K562 (cell line): ENCODE data around the gene RNF26. TPM values are rescaled to one million over a fixed set of nuclear protein-coding genes. Genes with fewer than 3 reads are reported as not detected.

ENCODE experiments used
- CBX1 ChIP-seq: sonication (generic); IDR thresholded peaks from 2 replicates; pipeline ENCODE4 v1.6.1; 2016; ENCODE audit warnings: antibody characterized with exemption, low read depth, mild to moderate bottlenecking
- CTCF ChIP-seq, 3 experiments: IDR thresholded peaks in 2 of 3; conservative IDR thresholded peaks in 1 of 3; 2 replicates each; pipeline ENCODE4 v1.5.1; 2011 to 2012; ENCODE audit warnings: low read length in 3 of 3, mild to moderate bottlenecking in 3 of 3, control low read depth in 2 of 3, improper control_type of control experiment in 1 of 3, inconsistent platforms in 1 of 3, low read depth in 1 of 3, mixed read lengths in 1 of 3, moderate library complexity in 1 of 3; ENCODE audit not compliant: insufficient read depth in 2 of 3
- DACH1 ChIP-seq: fragments of 450-650 bp; IDR thresholded peaks from 2 replicates; pipeline ENCODE4 v1.6.1; 2018; ENCODE audit not compliant: partially characterized antibody
- EGR1 ChIP-seq: fragments of 450-650 bp; conservative IDR thresholded peaks from 2 replicates; pipeline ENCODE4 v1.6.1; 2017; ENCODE audit warnings: mild to moderate bottlenecking
- GTF2E2 ChIP-seq: fragments of 200-800 bp; sonication (Bioruptor generic); IDR thresholded peaks from 2 replicates; pipeline ENCODE4 v1.6.1; 2016; ENCODE audit warnings: missing genetic modification characterization, missing compliant biosample characterization
- HES1 ChIP-seq: fragments of 450-650 bp; IDR thresholded peaks from 2 replicates; pipeline ENCODE4 v1.6.1; 2016; ENCODE audit warnings: low read depth, mild to moderate bottlenecking, moderate library complexity
- KDM5B ChIP-seq: fragments of 200-600 bp; sonication (generic); IDR thresholded peaks from 2 replicates; pipeline ENCODE4 v1.6.1; 2012; ENCODE audit warnings: low read depth, mild to moderate bottlenecking, moderate library complexity, low read length, control low read depth, inconsistent platforms; ENCODE audit not compliant: insufficient replicate concordance
- NCOR1 ChIP-seq: fragments of 450-650 bp; IDR thresholded peaks from 2 replicates; pipeline ENCODE4 v1.6.1; 2016; ENCODE audit warnings: mild to moderate bottlenecking, moderate library complexity
- NFIC ChIP-seq: fragments of 450-650 bp; IDR thresholded peaks from 2 replicates; pipeline ENCODE4 v1.6.1; 2017; ENCODE audit warnings: mild to moderate bottlenecking, inconsistent platforms
- NR1H2 ChIP-seq: sonication (generic); formaldehyde crosslinking; IDR thresholded peaks from 2 replicates; pipeline ENCODE4 v1.4.0; 2020; ENCODE audit warnings: mild to moderate bottlenecking, missing genetic modification reagents
- PHF8 ChIP-seq: fragments of 200-600 bp; sonication (generic); IDR thresholded peaks from 2 replicates; pipeline ENCODE4 v1.6.1; 2012; ENCODE audit warnings: mixed run types, mild to moderate bottlenecking, inconsistent platforms, low read length, moderate library complexity, borderline replicate concordance
- POLR2A ChIP-seq: fragments of 450-650 bp; conservative IDR thresholded peaks from 2 replicates; pipeline ENCODE4 v1.6.1; 2016
- POLR2G ChIP-seq: fragments of 200-400 bp; formaldehyde crosslinking; IDR thresholded peaks from 2 replicates; pipeline ENCODE4 v1.6.1; 2017; ENCODE audit warnings: low read depth, mild to moderate bottlenecking, antibody characterized with exemption, low read length, moderate library complexity
- RBM39 ChIP-seq: fragments of 200-400 bp; formaldehyde crosslinking; optimal IDR thresholded peaks from 2 replicates; pipeline ENCODE3; 2018; ENCODE audit warnings: low read depth, low read length
- SMC3 ChIP-seq: conservative IDR thresholded peaks from 2 replicates; pipeline ENCODE4 v1.6.1; 2011; ENCODE audit warnings: low read depth, low read length, improper control_type of control experiment; ENCODE audit not compliant: insufficient read depth
- SP1 ChIP-seq: sonication (generic); formaldehyde crosslinking; IDR thresholded peaks from 2 replicates; pipeline ENCODE4 v1.8.1; 2022; ENCODE audit warnings: mild to moderate bottlenecking, missing genetic modification reagents
- THAP7 ChIP-seq: fragments of 250-450 bp; sonication (Bioruptor Pico); IDR thresholded peaks from 2 replicates; pipeline ENCODE4 v1.5.0; 2021
- ZNF134 ChIP-seq: fragments of 250-450 bp; sonication (Bioruptor Pico); conservative IDR thresholded peaks from 2 replicates; pipeline ENCODE4 v1.4.0; 2020
- ZNF644 ChIP-seq: fragments of 200-800 bp; sonication (Bioruptor generic); IDR thresholded peaks from 2 replicates; pipeline ENCODE4 v1.6.1; 2016; ENCODE audit warnings: low read depth, missing genetic modification characterization, missing compliant biosample characterization
- polyA plus RNA-seq, 8 experiments: library from polyadenylated mRNA; depleted of rRNA in 4 of 8; stranded (reverse) in 5 of 8; unstranded in 3 of 8; fragments of >200 nt; fragmentation: Nextera tagmentation in 2 of 8; fragmentation: Illumina TruSeq in 1 of 8; extraction: Ambion mirVana in 2 of 8; extraction: Trizol in 1 of 8; gene quantifications; 2 replicates each; pipeline versions ENCODE4 v1.2.1 to v1.2.3, GENCODE V29; 2011 to 2014; ENCODE audit warnings: inconsistent platforms in 1 of 8, missing spikeins in 1 of 8
- total RNA-seq, 7 experiments: library from RNA; depleted of rRNA in 6 of 7; stranded (reverse); fragments of >200 nt in 6 of 7; fragmentation: Illumina TruSeq in 2 of 7; extraction: Trizol in 2 of 7; gene quantifications; 2 replicates each; pipeline versions ENCODE4 v1.2.1 to v1.2.3, GENCODE V29; 2011 to 2021; ENCODE audit warnings: low replicate concordance in 1 of 7
- TF ChIP-seq, protein P1 (sequence below): fragments of 250-450 bp; sonication (Bioruptor Pico); IDR thresholded peaks from 2 replicates; pipeline ENCODE4 v1.8.0; 2021; ENCODE audit warnings: borderline replicate concordance, mild to moderate bottlenecking, moderate library complexity; ENCODE audit not compliant: poor library complexity, severe bottlenecking
- TF ChIP-seq, protein P2 (sequence below): fragments of 450-650 bp; IDR thresholded peaks from 2 replicates; pipeline ENCODE4 v1.6.1; 2016; ENCODE audit warnings: mild to moderate bottlenecking
- TF ChIP-seq, protein P3 (sequence below): sonication (generic); formaldehyde crosslinking; IDR thresholded peaks from 2 replicates; pipeline ENCODE4 v1.8.1; 2023; ENCODE audit warnings: mild to moderate bottlenecking, missing genetic modification reagents

Gene RNF26
- total and polyA plus RNA-seq, 9 of the 15 experiments (the other 6 are each of a cell fraction or from before 2014, with no cell fraction given), result 5.3 to 53.6 (median 12.7) TPM

DNA sequence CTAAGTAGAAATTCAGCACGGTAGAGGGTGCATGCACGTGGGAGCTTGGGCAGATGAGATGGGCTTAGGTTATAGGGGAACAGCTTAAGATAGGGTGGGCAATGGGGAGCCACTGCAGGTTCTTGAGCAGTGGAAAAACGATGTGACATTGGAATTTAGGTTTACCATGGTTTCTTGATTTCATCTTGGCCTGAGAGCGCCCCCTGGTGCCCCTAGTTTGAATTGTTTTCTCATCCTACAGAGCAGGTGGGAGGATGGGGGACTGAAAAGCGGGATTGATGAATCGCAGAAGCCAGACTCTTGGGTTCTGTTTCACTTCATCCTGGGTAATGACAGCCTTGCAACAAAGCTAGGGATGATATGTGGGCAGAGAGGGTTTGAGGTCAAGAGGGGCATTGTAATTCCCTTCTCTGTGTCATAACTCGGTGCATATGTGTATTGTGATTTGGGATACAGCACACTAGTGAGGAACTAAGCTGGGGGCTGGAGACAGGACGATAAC lies 10.7 kb upstream of the RNF26 start (continued):
- TF ChIP-seq KDM5B, result no peak
- TF ChIP-seq ZNF644 (tag), result no peak
- no peak for TF ChIP-seq ZNF134 (CRISPR knock-in tag)
- peak; percentile 91; the same call in 1 of the 2 replicates for TF ChIP-seq CBX1
- TF ChIP-seq, protein P1, sequence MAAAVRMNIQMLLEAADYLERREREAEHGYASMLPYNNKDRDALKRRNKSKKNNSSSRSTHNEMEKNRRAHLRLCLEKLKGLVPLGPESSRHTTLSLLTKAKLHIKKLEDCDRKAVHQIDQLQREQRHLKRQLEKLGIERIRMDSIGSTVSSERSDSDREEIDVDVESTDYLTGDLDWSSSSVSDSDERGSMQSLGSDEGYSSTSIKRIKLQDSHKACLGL (CRISPR knock-in tag), result no peak
- TF ChIP-seq GTF2E2 (tag), result no peak
- TF ChIP-seq CTCF (IDR thresholded peaks at IDR 0.05 in 2 of 3, conservative IDR thresholded peaks at IDR 0.05 in 1 of 3; ENCODE audit: insufficient read depth in 2 of 3, low read depth in 1 of 3, low read length in 3 of 3), result peak; percentile 83 to 94 (median 88)
- TF ChIP-seq HES1, result no peak
- TF ChIP-seq NCOR1, result peak; percentile 7; the same call in 1 of the 2 replicates
- TF ChIP-seq THAP7 (CRISPR knock-in tag), result no peak
- peak; percentile 56; the same call in 1 of the 2 replicates for TF ChIP-seq SMC3
- TF ChIP-seq POLR2G, result no peak
- peak; percentile 49 for TF ChIP-seq SP1 (CRISPR knock-in tag)
- TF ChIP-seq POLR2A, result no peak
- TF ChIP-seq RBM39, result peak; percentile 84
- TF ChIP-seq, protein P2, sequence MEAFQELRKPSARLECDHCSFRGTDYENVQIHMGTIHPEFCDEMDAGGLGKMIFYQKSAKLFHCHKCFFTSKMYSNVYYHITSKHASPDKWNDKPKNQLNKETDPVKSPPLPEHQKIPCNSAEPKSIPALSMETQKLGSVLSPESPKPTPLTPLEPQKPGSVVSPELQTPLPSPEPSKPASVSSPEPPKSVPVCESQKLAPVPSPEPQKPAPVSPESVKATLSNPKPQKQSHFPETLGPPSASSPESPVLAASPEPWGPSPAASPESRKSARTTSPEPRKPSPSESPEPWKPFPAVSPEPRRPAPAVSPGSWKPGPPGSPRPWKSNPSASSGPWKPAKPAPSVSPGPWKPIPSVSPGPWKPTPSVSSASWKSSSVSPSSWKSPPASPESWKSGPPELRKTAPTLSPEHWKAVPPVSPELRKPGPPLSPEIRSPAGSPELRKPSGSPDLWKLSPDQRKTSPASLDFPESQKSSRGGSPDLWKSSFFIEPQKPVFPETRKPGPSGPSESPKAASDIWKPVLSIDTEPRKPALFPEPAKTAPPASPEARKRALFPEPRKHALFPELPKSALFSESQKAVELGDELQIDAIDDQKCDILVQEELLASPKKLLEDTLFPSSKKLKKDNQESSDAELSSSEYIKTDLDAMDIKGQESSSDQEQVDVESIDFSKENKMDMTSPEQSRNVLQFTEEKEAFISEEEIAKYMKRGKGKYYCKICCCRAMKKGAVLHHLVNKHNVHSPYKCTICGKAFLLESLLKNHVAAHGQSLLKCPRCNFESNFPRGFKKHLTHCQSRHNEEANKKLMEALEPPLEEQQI, result 0 out of 2 replicates have a peak, but pooled peaks have one; percentile 49
- TF ChIP-seq, protein P3, sequence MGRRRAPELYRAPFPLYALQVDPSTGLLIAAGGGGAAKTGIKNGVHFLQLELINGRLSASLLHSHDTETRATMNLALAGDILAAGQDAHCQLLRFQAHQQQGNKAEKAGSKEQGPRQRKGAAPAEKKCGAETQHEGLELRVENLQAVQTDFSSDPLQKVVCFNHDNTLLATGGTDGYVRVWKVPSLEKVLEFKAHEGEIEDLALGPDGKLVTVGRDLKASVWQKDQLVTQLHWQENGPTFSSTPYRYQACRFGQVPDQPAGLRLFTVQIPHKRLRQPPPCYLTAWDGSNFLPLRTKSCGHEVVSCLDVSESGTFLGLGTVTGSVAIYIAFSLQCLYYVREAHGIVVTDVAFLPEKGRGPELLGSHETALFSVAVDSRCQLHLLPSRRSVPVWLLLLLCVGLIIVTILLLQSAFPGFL (CRISPR knock-in tag), result 0 out of 2 replicates have a peak, but pooled peaks have one; percentile 49
- TF ChIP-seq DACH1, result peak; percentile 19
- peak; percentile 34; the same call in 1 of the 2 replicates for TF ChIP-seq EGR1
- TF ChIP-seq NR1H2, result no peak
- TF ChIP-seq NFIC, result no peak
- TF ChIP-seq PHF8, result no peak
